GM12878 (cell line): ENCODE data around the gene ARL5A. TPM values are rescaled to one million over a fixed set of nuclear protein-coding genes. Genes with fewer than 3 reads are reported as not detected.
A peak's percentile ranks its signal among the peaks of the same experiment; 100 is the strongest.

Source experiments
- ATAC-seq: fragments of 200-7000 bp; cut with Tn5 transposase; 3 replicates; pipeline ENCODE4 v1.9.1; 2020; ENCODE audit warnings: mild to moderate bottlenecking, moderate library complexity
- BruUV-seq: library from RNA; stranded (reverse); fragments of 400-500 nt; replicated peaks from 2 replicates; lab custom pipeline; 2021; lab: Mats Ljungman, UMichigan
- CTCF ChIA-PET: fragments of 300-600 bp; sonication (Branson Sonifier 250); formaldehyde crosslinking; extraction: SDS; loops from one replicate; lab custom pipeline; 2021; ENCODE audit warnings: inconsistent platforms; lab: Yijun Ruan, JAX
- POLR2A ChIA-PET: fragments of 350-600 bp; formaldehyde crosslinking; extraction: SDS; loops from one replicate; lab custom pipeline; 2021; ENCODE audit warnings: inconsistent platforms; lab: Charles Lee
- RAD21 ChIA-PET: fragments of 300-600 bp; sonication (Branson Sonifier 250); formaldehyde crosslinking; loops from one replicate; lab custom pipeline; 2023; ENCODE audit warnings: antibody characterized with exemption; ENCODE audit not compliant: unreplicated experiment; lab: Charles Lee
- SMC1A ChIA-PET: fragments of 300-600 bp; sonication (Branson Sonifier 250); formaldehyde crosslinking; loops from one replicate; lab custom pipeline; 2023; ENCODE audit not compliant: unreplicated experiment, uncharacterized antibody; lab: Charles Lee
- DNase-seq: peaks from one replicate; pipeline ENCODE4 v3.0.0-alpha.2; 2011; ENCODE audit warnings: low read depth, low spot score
- FAIRE-seq: peaks from 3 replicates; lab custom pipeline; 2011; peaks lifted over from hg19 to GRCh38; lab: Jason Lieb, UNC
- H2AFZ ChIP-seq: 2 replicates; pipeline ENCODE4 v1.6.0; 2011; ENCODE audit warnings: low read depth, low read length, control low read depth; ENCODE audit not compliant: control insufficient read depth
- H3K27ac ChIP-seq: 2 replicates; pipeline ENCODE4 v1.5.1; 2011; ENCODE audit warnings: control low read depth; ENCODE audit not compliant: control insufficient read depth, insufficient read depth
- H3K27me3 ChIP-seq, 2 experiments: replicated peaks in 1 of 2; 2 replicates each; pipeline versions ENCODE4 v1.6.0 to v1.6.1; 2011; ENCODE audit warnings: low read length in 1 of 2; ENCODE audit not compliant: control insufficient read depth in 2 of 2, insufficient read depth in 2 of 2
- H3K36me3 ChIP-seq, 2 experiments: 2 replicates each; pipeline ENCODE4 v1.5.1; 2011; ENCODE audit warnings: low read length in 1 of 2; ENCODE audit not compliant: control insufficient read depth in 2 of 2, insufficient read depth in 2 of 2
- H3K4me1 ChIP-seq: 2 replicates; pipeline ENCODE4 v1.6.1; 2011; ENCODE audit warnings: mild to moderate bottlenecking, low read length, moderate library complexity, mixed read lengths; ENCODE audit not compliant: control insufficient read depth, insufficient read depth
- H3K4me2 ChIP-seq: 2 replicates; pipeline ENCODE4 v1.6.0; 2011; ENCODE audit warnings: control low read depth; ENCODE audit not compliant: control insufficient read depth, insufficient read depth
- H3K4me3 ChIP-seq: fragments of 200-600 bp; sonication (generic); 2 replicates; pipeline ENCODE4 v1.5.1; 2016
- H3K79me2 ChIP-seq: 2 replicates; pipeline ENCODE4 v1.6.0; 2011; ENCODE audit warnings: low read length; ENCODE audit not compliant: control insufficient read depth, insufficient read depth
- H3K9ac ChIP-seq: 2 replicates; pipeline ENCODE4 v1.8.0; 2011; ENCODE audit warnings: low read length, control low read depth, mixed read lengths; ENCODE audit not compliant: control insufficient read depth, insufficient read depth
- H3K9me3 ChIP-seq: replicated peaks from 3 replicates; pipeline ENCODE4 v1.5.1; 2011; ENCODE audit warnings: mild to moderate bottlenecking, low read length; ENCODE audit not compliant: control insufficient read depth, insufficient read depth
- H4K20me1 ChIP-seq: 2 replicates; pipeline ENCODE4 v1.6.0; 2011; ENCODE audit not compliant: control insufficient read depth, insufficient read depth
- CBFB ChIP-seq: IDR thresholded peaks from 2 replicates; pipeline ENCODE4 v1.6.1; 2016; ENCODE audit warnings: antibody characterized with exemption, low read depth
- JUNB ChIP-seq: IDR thresholded peaks from 2 replicates; pipeline ENCODE4 v1.6.1; 2016; ENCODE audit warnings: antibody characterized with exemption, mild to moderate bottlenecking
- NR2C2 ChIP-seq: IDR thresholded peaks from 2 replicates; pipeline ENCODE4 v1.6.1; 2011; ENCODE audit warnings: borderline replicate concordance, low read depth; ENCODE audit not compliant: control insufficient read depth, insufficient read length
- RAD51 ChIP-seq: fragments of 450-650 bp; IDR thresholded peaks from 2 replicates; pipeline ENCODE4 v1.6.1; 2016; ENCODE audit warnings: moderate library complexity, mild to moderate bottlenecking, inconsistent platforms
- YY1 ChIP-seq: IDR thresholded peaks from 2 replicates; pipeline ENCODE4 v1.6.1; 2011; ENCODE audit warnings: low read depth, mild to moderate bottlenecking, low read length
- ZNF217 ChIP-seq: fragments of 450-650 bp; IDR thresholded peaks from 2 replicates; pipeline ENCODE4 v1.6.1; 2017; ENCODE audit warnings: antibody characterized with exemption, mild to moderate bottlenecking
- WGBS: methylation state at CpG from one replicate; pipeline ENCODE4 v1.1.6; 2016; ENCODE audit warnings: low lambda C conversion rate; ENCODE audit not compliant: insufficient replicate concordance, insufficient coverage; ENCODE audit errors: missing lambda C conversion rate; 5-methylcytosine and 5-hydroxymethylcytosine counted together
- in situ Hi-C: fragments of 300-500 bp; cut with MboI; formaldehyde crosslinking; loops from 9 replicates; pipeline ENCODE4 v1.14.3; 2018; ENCODE audit warnings: mixed read lengths
- intact Hi-C: fragments of 100-400 bp; cut with micrococcal nuclease; formaldehyde crosslinking; loops from one replicate; pipeline ENCODE4 v1.14.2; 2022; ENCODE audit not compliant: unreplicated experiment
- polyA plus RNA-seq, 11 experiments: library from polyadenylated mRNA; depleted of rRNA in 4 of 11; unstranded in 6 of 11; stranded (reverse) in 5 of 11; fragments of >200 nt; fragmentation: Nextera tagmentation in 4 of 11; fragmentation: Illumina TruSeq in 1 of 11; extraction: Ambion mirVana in 4 of 11; extraction: Trizol in 1 of 11; gene quantifications; 1 replicate in 1 of 11; 2 replicates in 10 of 11; pipeline versions ENCODE4 v1.2.1 to v1.2.3, GENCODE V29; 2011 to 2016; ENCODE audit warnings: inconsistent platforms in 2 of 11, missing spikeins in 2 of 11, low read depth in 1 of 11
- total RNA-seq, 4 experiments: library from RNA; depleted of rRNA in 3 of 4; stranded (reverse); fragments of >200 nt in 3 of 4; fragmentation: Illumina TruSeq in 1 of 4; extraction: Trizol in 1 of 4; gene quantifications; 2 replicates each; pipeline versions ENCODE4 v1.2.1 to v1.2.3, GENCODE V29; 2013 to 2021
- TF ChIP-seq, protein P1 (sequence below): fragments of 450-650 bp; IDR thresholded peaks from 2 replicates; pipeline ENCODE4 v1.6.1; 2016; ENCODE audit warnings: mild to moderate bottlenecking
- TF ChIP-seq, protein P2 (sequence below): fragments of 450-650 bp; IDR thresholded peaks from 2 replicates; pipeline ENCODE4 v1.6.1; 2018; ENCODE audit warnings: borderline replicate concordance, mild to moderate bottlenecking; ENCODE audit not compliant: partially characterized antibody
- TF ChIP-seq, protein P3 (sequence below): fragments of 450-650 bp; formaldehyde crosslinking; IDR thresholded peaks from 2 replicates; pipeline ENCODE4 v1.4.0; 2022; ENCODE audit warnings: mild to moderate bottlenecking, moderate library complexity
- TF ChIP-seq, protein P4 (sequence below): fragments of 450-650 bp; IDR thresholded peaks from 2 replicates; pipeline ENCODE4 v1.6.1; 2016; ENCODE audit warnings: mild to moderate bottlenecking
- TF ChIP-seq, protein P5 (sequence below): fragments of 450-650 bp; formaldehyde crosslinking; IDR thresholded peaks from 2 replicates; pipeline ENCODE4 v1.4.0; 2020; ENCODE audit warnings: mild to moderate bottlenecking, moderate library complexity

ARL5A gene
- total and polyA plus RNA-seq, 10 of the 15 experiments (the other 5 are each of a cell fraction or from before 2014, with no cell fraction given), result 9.4 to 52.9 (median 32.0) TPM

DNA sequence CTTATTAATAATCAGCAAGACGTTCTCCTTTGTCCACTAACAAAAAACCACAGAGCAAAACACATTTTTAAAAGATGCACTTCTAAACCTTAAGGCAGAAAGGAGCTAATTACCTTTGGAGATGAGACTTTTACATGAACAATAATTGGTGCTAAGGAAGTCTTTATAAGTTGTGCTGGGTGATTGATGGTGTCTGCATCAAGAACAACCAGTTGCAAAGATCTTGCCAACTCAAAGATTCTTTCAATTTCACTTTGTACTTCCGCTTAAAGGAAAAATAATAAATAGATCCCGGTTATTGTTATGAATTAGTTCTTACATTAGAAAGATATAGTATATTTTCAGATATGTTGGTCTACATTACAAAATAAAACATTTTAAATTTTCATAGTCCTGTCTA lies 26.9 kb upstream of the ARL5A start:
- ATAC-seq, result peak; percentile 56
- H3K4me3 ChIP-seq, result no peak overlapping the region; the same call in 1 of the 2 replicates
- H3K79me2 ChIP-seq, result no peaks in the 10 kb centered on the region
- no peak for DNase-seq
- ChIA-PET SMC1A (interaction anchor here (0.6 to 1.4 kb wide), 4 partner anchors 9 to 69 kb away, joined by 3 to 5 read pairs (median 3); no protein-coding TSS in a partner anchor), POLR2A (no interaction called here), CTCF (interaction anchor here (0.9 to 1.5 kb wide), 3 partner anchors 8 to 122 kb away, joined by 3 to 6 read pairs (median 3); no protein-coding TSS in a partner anchor), RAD21 (interaction anchor here (1.0 to 1.4 kb wide), 2 partner anchors 8 to 15 kb away, joined by 3 read pairs; no protein-coding TSS in a partner anchor)
- H3K9me3 ChIP-seq, result no peaks in the 10 kb centered on the region
- H3K4me2 ChIP-seq, result peak overlapping the region; percentile 28
- no peak overlapping the region for H3K27ac ChIP-seq
- peaks cover 7% of the 10 kb centered on the region; the same call in 1 of the 2 replicates for H3K4me1 ChIP-seq
- 46% methylated on average over 3 of the region's 3 CpGs for WGBS
- H3K27me3 ChIP-seq, result peaks cover 0 to 2% of the 10 kb centered on the region in 2 experiments; a peak in 1 of 4 replicates
- H2AFZ ChIP-seq, result no peak overlapping the region
- in situ Hi-C loops (no loop called here), intact Hi-C loops (no loop called here)
- no peak for FAIRE-seq
- H3K9ac ChIP-seq, result no peak overlapping the region
- H4K20me1 ChIP-seq, result no peaks in the 10 kb centered on the region
- H3K36me3 ChIP-seq, result no peaks in the 10 kb centered on the region
- no TSS peak for BruUV-seq
- TF ChIP-seq RAD51, result no peak
- no peak for TF ChIP-seq JUNB
- no peak for TF ChIP-seq YY1
- TF ChIP-seq, protein P1, sequence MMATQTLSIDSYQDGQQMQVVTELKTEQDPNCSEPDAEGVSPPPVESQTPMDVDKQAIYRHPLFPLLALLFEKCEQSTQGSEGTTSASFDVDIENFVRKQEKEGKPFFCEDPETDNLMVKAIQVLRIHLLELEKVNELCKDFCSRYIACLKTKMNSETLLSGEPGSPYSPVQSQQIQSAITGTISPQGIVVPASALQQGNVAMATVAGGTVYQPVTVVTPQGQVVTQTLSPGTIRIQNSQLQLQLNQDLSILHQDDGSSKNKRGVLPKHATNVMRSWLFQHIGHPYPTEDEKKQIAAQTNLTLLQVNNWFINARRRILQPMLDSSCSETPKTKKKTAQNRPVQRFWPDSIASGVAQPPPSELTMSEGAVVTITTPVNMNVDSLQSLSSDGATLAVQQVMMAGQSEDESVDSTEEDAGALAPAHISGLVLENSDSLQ, result peak; percentile 46; the same call in 1 of the 2 replicates
- TF ChIP-seq, protein P2, sequence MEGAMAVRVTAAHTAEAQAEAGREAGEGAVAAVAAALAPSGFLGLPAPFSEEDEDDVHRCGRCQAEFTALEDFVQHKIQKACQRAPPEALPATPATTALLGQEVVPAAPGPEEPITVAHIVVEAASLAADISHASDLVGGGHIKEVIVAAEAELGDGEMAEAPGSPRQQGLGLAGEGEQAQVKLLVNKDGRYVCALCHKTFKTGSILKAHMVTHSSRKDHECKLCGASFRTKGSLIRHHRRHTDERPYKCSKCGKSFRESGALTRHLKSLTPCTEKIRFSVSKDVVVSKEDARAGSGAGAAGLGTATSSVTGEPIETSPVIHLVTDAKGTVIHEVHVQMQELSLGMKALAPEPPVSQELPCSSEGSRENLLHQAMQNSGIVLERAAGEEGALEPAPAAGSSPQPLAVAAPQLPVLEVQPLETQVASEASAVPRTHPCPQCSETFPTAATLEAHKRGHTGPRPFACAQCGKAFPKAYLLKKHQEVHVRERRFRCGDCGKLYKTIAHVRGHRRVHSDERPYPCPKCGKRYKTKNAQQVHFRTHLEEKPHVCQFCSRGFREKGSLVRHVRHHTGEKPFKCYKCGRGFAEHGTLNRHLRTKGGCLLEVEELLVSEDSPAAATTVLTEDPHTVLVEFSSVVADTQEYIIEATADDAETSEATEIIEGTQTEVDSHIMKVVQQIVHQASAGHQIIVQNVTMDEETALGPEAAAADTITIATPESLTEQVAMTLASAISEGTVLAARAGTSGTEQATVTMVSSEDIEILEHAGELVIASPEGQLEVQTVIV, result no peak
- no peak for TF ChIP-seq ZNF217
- TF ChIP-seq, protein P3, sequence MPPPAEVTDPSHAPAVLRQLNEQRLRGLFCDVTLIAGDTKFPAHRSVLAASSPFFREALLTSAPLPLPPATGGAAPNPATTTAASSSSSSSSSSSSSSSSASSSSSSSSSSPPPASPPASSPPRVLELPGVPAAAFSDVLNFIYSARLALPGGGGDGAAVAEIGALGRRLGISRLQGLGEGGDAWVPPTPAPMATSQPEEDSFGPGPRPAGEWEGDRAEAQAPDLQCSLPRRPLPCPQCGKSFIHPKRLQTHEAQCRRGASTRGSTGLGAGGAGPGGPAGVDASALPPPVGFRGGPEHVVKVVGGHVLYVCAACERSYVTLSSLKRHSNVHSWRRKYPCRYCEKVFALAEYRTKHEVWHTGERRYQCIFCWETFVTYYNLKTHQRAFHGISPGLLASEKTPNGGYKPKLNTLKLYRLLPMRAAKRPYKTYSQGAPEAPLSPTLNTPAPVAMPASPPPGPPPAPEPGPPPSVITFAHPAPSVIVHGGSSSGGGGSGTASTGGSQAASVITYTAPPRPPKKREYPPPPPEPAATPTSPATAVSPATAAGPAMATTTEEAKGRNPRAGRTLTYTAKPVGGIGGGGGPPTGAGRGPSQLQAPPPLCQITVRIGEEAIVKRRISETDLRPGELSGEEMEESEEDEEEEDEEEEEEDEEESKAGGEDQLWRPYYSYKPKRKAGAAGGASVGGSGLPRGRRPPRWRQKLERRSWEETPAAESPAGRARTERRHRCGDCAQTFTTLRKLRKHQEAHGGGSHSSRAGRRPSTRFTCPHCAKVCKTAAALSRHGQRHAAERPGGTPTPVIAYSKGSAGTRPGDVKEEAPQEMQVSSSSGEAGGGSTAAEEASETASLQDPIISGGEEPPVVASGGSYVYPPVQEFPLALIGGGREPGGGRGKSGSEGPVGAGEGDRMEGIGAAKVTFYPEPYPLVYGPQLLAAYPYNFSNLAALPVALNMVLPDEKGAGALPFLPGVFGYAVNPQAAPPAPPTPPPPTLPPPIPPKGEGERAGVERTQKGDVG (CRISPR knock-in tag), result no peak
- TF ChIP-seq NR2C2, result no peak
- TF ChIP-seq, protein P4, sequence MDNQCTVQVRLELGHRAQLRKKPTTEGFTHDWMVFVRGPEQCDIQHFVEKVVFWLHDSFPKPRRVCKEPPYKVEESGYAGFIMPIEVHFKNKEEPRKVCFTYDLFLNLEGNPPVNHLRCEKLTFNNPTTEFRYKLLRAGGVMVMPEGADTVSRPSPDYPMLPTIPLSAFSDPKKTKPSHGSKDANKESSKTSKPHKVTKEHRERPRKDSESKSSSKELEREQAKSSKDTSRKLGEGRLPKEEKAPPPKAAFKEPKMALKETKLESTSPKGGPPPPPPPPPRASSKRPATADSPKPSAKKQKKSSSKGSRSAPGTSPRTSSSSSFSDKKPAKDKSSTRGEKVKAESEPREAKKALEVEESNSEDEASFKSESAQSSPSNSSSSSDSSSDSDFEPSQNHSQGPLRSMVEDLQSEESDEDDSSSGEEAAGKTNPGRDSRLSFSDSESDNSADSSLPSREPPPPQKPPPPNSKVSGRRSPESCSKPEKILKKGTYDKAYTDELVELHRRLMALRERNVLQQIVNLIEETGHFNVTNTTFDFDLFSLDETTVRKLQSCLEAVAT, result peak; percentile 92
- no peak for TF ChIP-seq CBFB
- TF ChIP-seq, protein P5, sequence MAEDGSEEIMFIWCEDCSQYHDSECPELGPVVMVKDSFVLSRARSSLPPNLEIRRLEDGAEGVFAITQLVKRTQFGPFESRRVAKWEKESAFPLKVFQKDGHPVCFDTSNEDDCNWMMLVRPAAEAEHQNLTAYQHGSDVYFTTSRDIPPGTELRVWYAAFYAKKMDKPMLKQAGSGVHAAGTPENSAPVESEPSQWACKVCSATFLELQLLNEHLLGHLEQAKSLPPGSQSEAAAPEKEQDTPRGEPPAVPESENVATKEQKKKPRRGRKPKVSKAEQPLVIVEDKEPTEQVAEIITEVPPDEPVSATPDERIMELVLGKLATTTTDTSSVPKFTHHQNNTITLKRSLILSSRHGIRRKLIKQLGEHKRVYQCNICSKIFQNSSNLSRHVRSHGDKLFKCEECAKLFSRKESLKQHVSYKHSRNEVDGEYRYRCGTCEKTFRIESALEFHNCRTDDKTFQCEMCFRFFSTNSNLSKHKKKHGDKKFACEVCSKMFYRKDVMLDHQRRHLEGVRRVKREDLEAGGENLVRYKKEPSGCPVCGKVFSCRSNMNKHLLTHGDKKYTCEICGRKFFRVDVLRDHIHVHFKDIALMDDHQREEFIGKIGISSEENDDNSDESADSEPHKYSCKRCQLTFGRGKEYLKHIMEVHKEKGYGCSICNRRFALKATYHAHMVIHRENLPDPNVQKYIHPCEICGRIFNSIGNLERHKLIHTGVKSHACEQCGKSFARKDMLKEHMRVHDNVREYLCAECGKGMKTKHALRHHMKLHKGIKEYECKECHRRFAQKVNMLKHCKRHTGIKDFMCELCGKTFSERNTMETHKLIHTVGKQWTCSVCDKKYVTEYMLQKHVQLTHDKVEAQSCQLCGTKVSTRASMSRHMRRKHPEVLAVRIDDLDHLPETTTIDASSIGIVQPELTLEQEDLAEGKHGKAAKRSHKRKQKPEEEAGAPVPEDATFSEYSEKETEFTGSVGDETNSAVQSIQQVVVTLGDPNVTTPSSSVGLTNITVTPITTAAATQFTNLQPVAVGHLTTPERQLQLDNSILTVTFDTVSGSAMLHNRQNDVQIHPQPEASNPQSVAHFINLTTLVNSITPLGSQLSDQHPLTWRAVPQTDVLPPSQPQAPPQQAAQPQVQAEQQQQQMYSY (CRISPR knock-in tag), result no peak
